AG04450 (cell line): Measurements from ENCODE around the gene SLC38A2. TPM values are rescaled to one million over a fixed set of nuclear protein-coding genes. Genes with fewer than 3 reads are reported as not detected.
A peak's percentile ranks its signal among the peaks of the same experiment; 100 is the strongest.

Experiments
- CTCF ChIA-PET: fragments of 300-600, 350-600 bp; formaldehyde crosslinking; extraction: SDS; loops from one replicate; lab custom pipeline; 2022; ENCODE audit warnings: antibody characterized with exemption, inconsistent platforms; lab: Charles Lee
- POLR2A ChIA-PET: fragments of 350-600 bp; formaldehyde crosslinking; extraction: SDS; loops from one replicate; lab custom pipeline; 2021; ENCODE audit warnings: antibody characterized with exemption, inconsistent platforms; lab: Yijun Ruan, JAX
- DNase-seq: peaks from one replicate; pipeline ENCODE4 v3.0.0-alpha.2; 2011; ENCODE audit warnings: low read depth, low spot score
- H3K27ac ChIP-seq: one replicate; pipeline ENCODE4 v1.5.1; 2012; ENCODE audit warnings: low read depth, low read length, control low read depth
- H3K27me3 ChIP-seq: one replicate; pipeline ENCODE4 v1.6.0; 2012; ENCODE audit warnings: low read length; ENCODE audit not compliant: control insufficient read depth, insufficient read depth
- H3K4me3 ChIP-seq: 2 replicates; pipeline ENCODE4 v1.5.1; 2011; ENCODE audit warnings: mild to moderate bottlenecking, low read depth, low read length, control low read depth
- H3K9me3 ChIP-seq: 2 replicates; pipeline ENCODE4 v1.5.1; 2012; ENCODE audit warnings: low read length; ENCODE audit not compliant: control insufficient read depth, insufficient read depth
- polyA plus RNA-seq: library from polyadenylated mRNA; depleted of rRNA; stranded (reverse); fragments of >200 nt; gene quantifications from 2 replicates; pipeline ENCODE4 v1.2.3, GENCODE V29; 2011
- TF ChIP-seq, protein P1 (sequence below): IDR thresholded peaks from 2 replicates; pipeline ENCODE4 v1.5.1; 2011; ENCODE audit warnings: low read depth, low read length, control low read depth, inconsistent platforms

The SLC38A2 gene
- polyA plus RNA-seq, 1 experiment: 749 TPM

DNA sequence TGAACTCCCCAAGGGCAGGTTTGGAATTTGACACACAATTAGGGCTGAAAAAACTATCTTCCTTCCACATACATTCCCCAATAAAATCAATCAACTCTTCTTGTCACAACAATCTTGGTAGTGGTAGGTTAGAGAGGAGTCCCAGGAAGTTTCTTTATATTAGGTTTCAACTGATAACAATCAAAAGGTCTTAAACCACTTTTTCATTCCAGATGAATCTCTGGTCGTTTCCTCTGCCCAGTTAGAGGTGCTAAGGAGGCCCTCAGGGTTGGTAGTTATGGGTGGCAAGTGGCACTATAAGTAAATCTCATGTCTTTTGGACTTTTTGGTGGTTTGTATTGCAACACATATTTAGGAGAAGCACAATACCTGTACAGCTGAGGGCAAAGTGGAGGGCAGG is 1.7 kb upstream of the SLC38A2 start:
- no peak for DNase-seq
- CTCF ChIA-PET: interaction anchor here (0.7 kb wide), 1 partner anchor 647 kb away, joined by 3 read pairs; no protein-coding TSS in a partner anchor
- Histone ChIP-seq H3K9me3 (peaks cover 5% of the 10 kb centered on the region; the same call in 1 of the 2 replicates), H3K27ac (peak overlapping the region; percentile 96), H3K4me3 (peak overlapping the region; percentile 72; the same call in 1 of the 2 replicates), H3K27me3 (no peaks in the 10 kb centered on the region)
- POLR2A ChIA-PET: no interaction called here
- TF ChIP-seq, protein P1, sequence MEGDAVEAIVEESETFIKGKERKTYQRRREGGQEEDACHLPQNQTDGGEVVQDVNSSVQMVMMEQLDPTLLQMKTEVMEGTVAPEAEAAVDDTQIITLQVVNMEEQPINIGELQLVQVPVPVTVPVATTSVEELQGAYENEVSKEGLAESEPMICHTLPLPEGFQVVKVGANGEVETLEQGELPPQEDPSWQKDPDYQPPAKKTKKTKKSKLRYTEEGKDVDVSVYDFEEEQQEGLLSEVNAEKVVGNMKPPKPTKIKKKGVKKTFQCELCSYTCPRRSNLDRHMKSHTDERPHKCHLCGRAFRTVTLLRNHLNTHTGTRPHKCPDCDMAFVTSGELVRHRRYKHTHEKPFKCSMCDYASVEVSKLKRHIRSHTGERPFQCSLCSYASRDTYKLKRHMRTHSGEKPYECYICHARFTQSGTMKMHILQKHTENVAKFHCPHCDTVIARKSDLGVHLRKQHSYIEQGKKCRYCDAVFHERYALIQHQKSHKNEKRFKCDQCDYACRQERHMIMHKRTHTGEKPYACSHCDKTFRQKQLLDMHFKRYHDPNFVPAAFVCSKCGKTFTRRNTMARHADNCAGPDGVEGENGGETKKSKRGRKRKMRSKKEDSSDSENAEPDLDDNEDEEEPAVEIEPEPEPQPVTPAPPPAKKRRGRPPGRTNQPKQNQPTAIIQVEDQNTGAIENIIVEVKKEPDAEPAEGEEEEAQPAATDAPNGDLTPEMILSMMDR: no peak

DNA sequence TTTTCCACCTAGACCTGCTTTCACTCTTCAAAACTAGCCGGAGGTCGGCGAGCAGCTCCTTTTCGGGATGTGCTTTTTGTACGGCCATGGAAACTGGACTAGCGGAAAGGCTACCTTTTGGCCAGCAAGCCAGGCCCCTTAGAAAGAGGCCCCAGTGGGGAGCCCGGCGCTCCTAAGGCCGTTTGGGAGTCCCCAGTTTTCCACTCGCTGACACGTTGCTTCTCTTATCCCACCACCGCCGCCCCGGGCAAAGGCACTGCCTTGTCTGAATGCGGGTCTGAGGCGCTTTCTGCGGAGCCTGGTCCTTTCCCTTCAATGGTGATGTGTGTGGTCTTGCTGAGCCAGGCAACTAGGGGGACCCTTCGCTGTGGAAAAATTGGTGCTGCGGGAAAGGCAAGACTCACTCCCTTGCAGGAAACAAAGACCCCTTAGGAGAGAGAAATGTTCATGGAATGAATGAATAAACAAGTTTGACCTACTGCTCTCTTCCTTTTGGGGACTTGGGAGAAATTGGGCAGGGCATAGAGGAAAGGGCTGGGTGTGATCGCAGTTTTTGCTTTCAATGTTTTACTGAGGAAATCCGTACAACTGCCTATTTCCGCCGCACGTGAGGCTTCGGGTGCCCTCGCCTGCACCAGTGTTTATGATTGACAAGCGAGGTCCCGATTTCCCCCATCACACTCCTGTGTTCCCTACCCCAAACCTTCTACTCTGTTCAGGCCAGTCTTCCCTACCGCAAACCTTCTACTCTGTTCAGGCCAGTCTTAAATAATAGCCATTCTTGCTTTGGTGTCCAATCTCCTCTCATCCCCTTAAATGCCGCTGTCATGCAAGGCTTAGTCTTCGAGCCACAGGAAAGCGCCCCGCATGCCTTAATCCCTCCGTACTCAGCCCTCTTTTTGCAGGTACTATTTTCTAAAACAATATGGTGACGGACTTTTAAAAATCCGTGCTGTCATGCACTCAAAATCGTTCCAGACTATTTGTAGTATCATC is 1.0 kb upstream of the SLC38A2 start:
- TF ChIP-seq, protein P1: peak; percentile 47
- ChIA-PET CTCF (interaction anchor here (0.6 to 0.8 kb wide), 3 partner anchors 107 to 398 kb away, joined by 3 to 5 read pairs (median 3); no protein-coding TSS in a partner anchor), POLR2A (interaction anchor here (0.5 to 1.2 kb wide), 11 partner anchors 9 to 590 kb away, joined by 3 to 9 read pairs (median 3); no protein-coding TSS in a partner anchor)
- Histone ChIP-seq H3K27me3 (no peaks in the 10 kb centered on the region), H3K9me3 (peaks cover 5% of the 10 kb centered on the region; the same call in 1 of the 2 replicates), H3K4me3 (peak overlapping the region; percentile 72), H3K27ac (peak overlapping the region; percentile 96)
- no peak for DNase-seq

DNA sequence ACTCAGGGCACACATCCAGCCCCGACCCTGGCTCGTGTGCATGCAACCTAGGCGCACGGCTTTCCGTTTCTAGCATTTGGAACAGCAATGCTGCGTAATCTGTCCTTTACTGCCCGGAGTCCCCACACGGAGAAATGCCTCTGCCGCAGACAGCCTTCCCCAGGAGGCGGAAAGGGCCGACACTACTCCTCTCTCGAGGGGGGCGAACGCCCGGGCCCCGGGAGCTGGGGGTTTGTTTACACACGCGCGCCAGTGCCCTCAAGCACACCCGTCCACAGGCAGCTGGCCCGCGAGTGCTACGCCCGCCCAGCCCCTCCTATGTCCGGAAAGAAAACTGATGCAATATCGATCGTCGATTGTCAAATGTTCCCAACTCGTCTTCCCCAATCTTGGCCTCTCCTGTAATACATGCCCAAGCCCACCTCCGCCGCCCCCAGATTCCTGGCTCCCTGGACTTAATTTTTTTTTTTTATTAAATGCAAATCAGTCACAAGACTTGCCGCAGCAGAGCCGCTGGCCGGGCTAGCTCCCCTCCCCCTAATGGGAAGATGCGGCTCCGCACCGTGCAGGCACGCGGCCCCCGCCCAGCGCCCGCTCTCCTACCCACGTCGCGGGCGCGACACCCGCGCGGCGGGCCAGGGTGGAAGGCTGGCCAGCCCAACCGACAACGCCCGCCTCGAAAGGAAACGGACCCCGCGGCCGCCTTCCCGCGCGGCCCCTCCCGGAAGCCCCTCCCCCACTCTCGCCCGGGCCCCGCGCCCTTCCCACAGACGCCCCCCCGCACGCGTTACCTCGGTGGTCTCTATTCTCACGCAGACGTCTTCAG is 642 bp downstream of the SLC38A2 start:
- TF ChIP-seq, protein P1: no peak
- ChIA-PET CTCF (no interaction called here), POLR2A (interaction anchor here (0.5 to 2.8 kb wide), 18 partner anchors 11 to 334 kb away, joined by 3 to 31 read pairs (median 4); no protein-coding TSS in a partner anchor)
- Histone ChIP-seq H3K9me3 (peaks cover 5% of the 10 kb centered on the region; the same call in 1 of the 2 replicates), H3K4me3 (peak overlapping the region; percentile 95), H3K27me3 (no peaks in the 10 kb centered on the region), H3K27ac (peak overlapping the region; percentile 98)
- no peak for DNase-seq

DNA sequence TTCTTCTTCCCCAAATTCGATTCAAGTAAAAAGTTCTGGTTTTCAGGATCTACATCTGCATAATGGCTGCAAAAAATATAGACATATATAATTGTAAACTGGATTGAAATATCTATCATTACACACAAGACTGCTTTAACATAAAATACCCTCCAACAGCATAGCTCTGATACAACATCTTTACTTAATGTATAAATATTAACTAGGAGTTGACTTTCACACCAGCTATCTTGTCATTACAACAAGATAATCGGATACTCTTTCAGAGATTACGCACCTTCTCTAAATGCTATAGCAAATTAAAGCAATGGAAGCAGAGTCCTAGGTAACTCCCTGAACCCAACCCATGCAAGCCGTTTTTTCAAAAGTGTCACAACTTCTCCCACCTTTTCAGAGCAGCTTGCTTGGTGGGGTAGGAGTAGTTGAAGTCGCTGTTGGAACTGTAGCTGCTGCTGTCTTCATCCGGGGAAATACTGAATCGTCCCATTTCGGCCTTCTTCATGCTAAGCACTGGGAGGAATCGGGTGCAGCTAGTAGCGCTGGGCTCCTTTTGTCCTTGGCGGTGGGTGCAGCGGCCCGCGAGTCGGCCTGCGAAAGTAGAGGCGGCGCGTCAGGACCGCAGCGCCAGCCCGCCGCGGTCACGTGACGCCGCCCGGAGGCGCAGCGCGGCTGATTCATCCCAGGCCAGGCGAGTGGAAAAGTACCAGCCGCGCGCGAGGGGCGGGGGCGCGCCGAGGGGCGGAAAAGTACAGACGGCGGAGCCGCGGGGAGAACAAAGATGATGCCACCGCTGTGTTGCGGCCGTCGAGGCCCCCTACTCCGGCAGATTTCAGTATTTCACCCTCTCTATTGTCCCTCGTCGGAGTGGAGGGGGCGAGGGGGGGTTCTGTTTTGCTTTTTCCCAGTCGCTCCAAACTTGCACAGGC is 1.5 kb downstream of the SLC38A2 start:
- H3K27me3 ChIP-seq: no peaks in the 10 kb centered on the region
- CTCF ChIA-PET: interaction anchor here (1.0 to 1.1 kb wide), 2 partner anchors 246 to 290 kb away, joined by 3 to 4 read pairs; no protein-coding TSS in a partner anchor
- peak overlapping the region; percentile 95 for H3K4me3 ChIP-seq
- peaks cover 5% of the 10 kb centered on the region; the same call in 1 of the 2 replicates for H3K9me3 ChIP-seq
- POLR2A ChIA-PET: interaction anchor here (0.6 to 2.8 kb wide), 14 partner anchors 9 to 560 kb away, joined by 3 to 31 read pairs (median 4); no protein-coding TSS in a partner anchor
- TF ChIP-seq, protein P1: no peak
- no peak for DNase-seq
- H3K27ac ChIP-seq: peak overlapping the region; percentile 98
